Right lobe of liver (tissue), 4 donors: Measurements from ENCODE around the gene GLIS1.

Source experiments
- CTCF ChIP-seq, 4 donors: fragments of 200-600 bp in 3 of 4; fragments of 450-650 bp in 1 of 4; IDR thresholded peaks; one replicate each; pipeline versions ENCODE4 v1.5.1 to v1.8.0; 2016 to 2022; ENCODE audit warnings: antibody characterized with exemption in 4 of 4, mild to moderate bottlenecking in 2 of 4
- POLR2A ChIP-seq: fragments of 450-650 bp; IDR thresholded peaks from one replicate; pipeline ENCODE4 v1.6.1; 2017; ENCODE audit warnings: antibody characterized with exemption, mild to moderate bottlenecking
- donor health status: DM: no; HTN: no; CAD: no.
- donor health status: DM: no; HTN: no; CAD: no.
- donor health status: DM: no; HTN: yes; CAD: no.

- TF ChIP-seq CTCF (IDR thresholded peaks at IDR 0.05) = no peak
- no peak for TF ChIP-seq POLR2A
Measured at GRCh38 chr1:53739109-53739681, at the start of gene GLIS1.
